ENCODE measurements around the gene ZBTB43. TPM values are rescaled to one million over a fixed set of nuclear protein-coding genes. Genes with fewer than 3 reads are reported as not detected.

Gene ZBTB43
- total RNA-seq, 1 experiment from 2014 or later = 15.4 TPM

DNA sequence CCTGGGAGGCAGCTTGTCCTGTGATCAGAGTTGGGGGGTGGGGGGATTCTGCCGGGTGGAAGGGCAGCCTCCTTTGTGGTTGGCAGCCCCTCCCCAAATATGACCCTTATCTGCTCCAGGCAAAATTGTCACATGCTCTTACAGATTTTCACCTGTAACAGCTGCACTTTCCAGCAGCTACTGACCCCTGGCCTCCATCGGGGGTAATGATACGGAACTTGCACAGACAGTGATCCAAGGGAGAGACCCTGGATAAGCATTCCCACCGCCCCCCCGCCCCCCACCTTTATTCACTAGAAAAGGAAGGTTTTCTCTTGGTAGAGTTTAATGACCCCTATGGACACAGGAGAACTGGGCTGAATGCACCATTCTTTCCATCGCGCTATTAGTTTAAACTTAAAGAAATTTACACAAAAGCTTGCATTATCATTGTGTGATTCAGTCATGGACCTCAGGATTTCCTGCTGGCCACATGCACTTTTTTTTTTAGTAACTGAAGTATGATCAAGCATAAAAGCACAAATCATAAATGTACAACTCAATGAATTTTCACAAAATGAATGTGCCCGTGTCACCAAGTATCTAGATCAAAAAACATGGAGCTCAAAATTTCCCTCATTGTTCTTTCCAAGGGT, 44.9 kb downstream of the ZBTB43 start:
- Histone ChIP-seq H3K9me3 (ENCODE audit: control insufficient read depth in 1 of 2, insufficient read depth in 1 of 2, low read depth in 1 of 2, low read length in 2 of 2) (no peaks in the 10 kb centered on the region), H3K36me3 (ENCODE audit: control insufficient read depth in 1 of 2, insufficient read depth in 2 of 2, low read length in 2 of 2) (no peaks in the 10 kb centered on the region), H3K9me2 (ENCODE audit: insufficient read depth) (no peaks in the 10 kb centered on the region), H3K9ac (ENCODE audit: low read length) (no peak overlapping the region), H3K4me2 (ENCODE audit: low read length) (no peak overlapping the region), H2AFZ (ENCODE audit: low read depth, low read length, poor library complexity, severe bottlenecking) (no peak overlapping the region), H3K27ac (ENCODE audit: low read depth, low read length) (no peak overlapping the region), H3K27me3 (ENCODE audit: insufficient read depth, low read length) (peaks cover 13% of the 10 kb centered on the region; the same call in 1 of the 2 replicates), H4K20me1 (ENCODE audit: insufficient read depth) (no peaks in the 10 kb centered on the region), H3K4me3 (replicated peaks in 1 of 2; ENCODE audit: low read depth in 1 of 2, low read length in 2 of 2) (no peak overlapping the region), H3K79me2 (ENCODE audit: insufficient read depth, low read length) (no peaks in the 10 kb centered on the region), H3K4me1 (ENCODE audit: control insufficient read depth in 1 of 2, insufficient read depth in 2 of 2, low read length in 2 of 2) (no peaks in the 10 kb centered on the region)
- TF ChIP-seq, protein P1, sequence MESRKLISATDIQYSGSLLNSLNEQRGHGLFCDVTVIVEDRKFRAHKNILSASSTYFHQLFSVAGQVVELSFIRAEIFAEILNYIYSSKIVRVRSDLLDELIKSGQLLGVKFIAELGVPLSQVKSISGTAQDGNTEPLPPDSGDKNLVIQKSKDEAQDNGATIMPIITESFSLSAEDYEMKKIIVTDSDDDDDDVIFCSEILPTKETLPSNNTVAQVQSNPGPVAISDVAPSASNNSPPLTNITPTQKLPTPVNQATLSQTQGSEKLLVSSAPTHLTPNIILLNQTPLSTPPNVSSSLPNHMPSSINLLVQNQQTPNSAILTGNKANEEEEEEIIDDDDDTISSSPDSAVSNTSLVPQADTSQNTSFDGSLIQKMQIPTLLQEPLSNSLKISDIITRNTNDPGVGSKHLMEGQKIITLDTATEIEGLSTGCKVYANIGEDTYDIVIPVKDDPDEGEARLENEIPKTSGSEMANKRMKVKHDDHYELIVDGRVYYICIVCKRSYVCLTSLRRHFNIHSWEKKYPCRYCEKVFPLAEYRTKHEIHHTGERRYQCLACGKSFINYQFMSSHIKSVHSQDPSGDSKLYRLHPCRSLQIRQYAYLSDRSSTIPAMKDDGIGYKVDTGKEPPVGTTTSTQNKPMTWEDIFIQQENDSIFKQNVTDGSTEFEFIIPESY (IDR thresholded peaks at IDR 0.05; ENCODE audit: extremely low read depth, insufficient replicate concordance, low read length) = no peak
- TF ChIP-seq, protein P2, sequence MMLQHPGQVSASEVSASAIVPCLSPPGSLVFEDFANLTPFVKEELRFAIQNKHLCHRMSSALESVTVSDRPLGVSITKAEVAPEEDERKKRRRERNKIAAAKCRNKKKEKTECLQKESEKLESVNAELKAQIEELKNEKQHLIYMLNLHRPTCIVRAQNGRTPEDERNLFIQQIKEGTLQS (IDR thresholded peaks at IDR 0.05) = no peak
- TF ChIP-seq, protein P3, sequence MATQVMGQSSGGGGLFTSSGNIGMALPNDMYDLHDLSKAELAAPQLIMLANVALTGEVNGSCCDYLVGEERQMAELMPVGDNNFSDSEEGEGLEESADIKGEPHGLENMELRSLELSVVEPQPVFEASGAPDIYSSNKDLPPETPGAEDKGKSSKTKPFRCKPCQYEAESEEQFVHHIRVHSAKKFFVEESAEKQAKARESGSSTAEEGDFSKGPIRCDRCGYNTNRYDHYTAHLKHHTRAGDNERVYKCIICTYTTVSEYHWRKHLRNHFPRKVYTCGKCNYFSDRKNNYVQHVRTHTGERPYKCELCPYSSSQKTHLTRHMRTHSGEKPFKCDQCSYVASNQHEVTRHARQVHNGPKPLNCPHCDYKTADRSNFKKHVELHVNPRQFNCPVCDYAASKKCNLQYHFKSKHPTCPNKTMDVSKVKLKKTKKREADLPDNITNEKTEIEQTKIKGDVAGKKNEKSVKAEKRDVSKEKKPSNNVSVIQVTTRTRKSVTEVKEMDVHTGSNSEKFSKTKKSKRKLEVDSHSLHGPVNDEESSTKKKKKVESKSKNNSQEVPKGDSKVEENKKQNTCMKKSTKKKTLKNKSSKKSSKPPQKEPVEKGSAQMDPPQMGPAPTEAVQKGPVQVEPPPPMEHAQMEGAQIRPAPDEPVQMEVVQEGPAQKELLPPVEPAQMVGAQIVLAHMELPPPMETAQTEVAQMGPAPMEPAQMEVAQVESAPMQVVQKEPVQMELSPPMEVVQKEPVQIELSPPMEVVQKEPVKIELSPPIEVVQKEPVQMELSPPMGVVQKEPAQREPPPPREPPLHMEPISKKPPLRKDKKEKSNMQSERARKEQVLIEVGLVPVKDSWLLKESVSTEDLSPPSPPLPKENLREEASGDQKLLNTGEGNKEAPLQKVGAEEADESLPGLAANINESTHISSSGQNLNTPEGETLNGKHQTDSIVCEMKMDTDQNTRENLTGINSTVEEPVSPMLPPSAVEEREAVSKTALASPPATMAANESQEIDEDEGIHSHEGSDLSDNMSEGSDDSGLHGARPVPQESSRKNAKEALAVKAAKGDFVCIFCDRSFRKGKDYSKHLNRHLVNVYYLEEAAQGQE (IDR thresholded peaks at IDR 0.05; ENCODE audit: low read depth) = no peak
- TF ChIP-seq JUND (IDR thresholded peaks at IDR 0.05) = no peak
- TF ChIP-seq SRF (IDR thresholded peaks at IDR 0.05; ENCODE audit: low read depth) = no peak
- TF ChIP-seq TCF7L2 (IDR thresholded peaks at IDR 0.05; ENCODE audit: borderline replicate concordance, extremely low read depth, insufficient read depth, insufficient read length) = no peak
- no peak for TF ChIP-seq EZH2 (IDR thresholded peaks at IDR 0.05)
- TF ChIP-seq POLR2AphosphoS5 (IDR thresholded peaks at IDR 0.05; ENCODE audit: low read depth, low read length) = no peak
- no peak for TF ChIP-seq SP1 (IDR thresholded peaks at IDR 0.05; ENCODE audit: low read depth)
- TF ChIP-seq CEBPB (IDR thresholded peaks at IDR 0.05; ENCODE audit: low read depth) = no peak
- TF ChIP-seq, protein P4, sequence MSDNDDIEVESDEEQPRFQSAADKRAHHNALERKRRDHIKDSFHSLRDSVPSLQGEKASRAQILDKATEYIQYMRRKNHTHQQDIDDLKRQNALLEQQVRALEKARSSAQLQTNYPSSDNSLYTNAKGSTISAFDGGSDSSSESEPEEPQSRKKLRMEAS (IDR thresholded peaks at IDR 0.05) = no peak
- TF ChIP-seq SIN3A (IDR thresholded peaks at IDR 0.05; ENCODE audit: low read depth) = no peak
- no peak for TF ChIP-seq RAD21 (IDR thresholded peaks at IDR 0.05; ENCODE audit: low read depth)
- no peak for TF ChIP-seq ZFX (IDR thresholded peaks at IDR 0.05)
- TF ChIP-seq EZH2phosphoT487 (IDR thresholded peaks at IDR 0.05; ENCODE audit: borderline replicate concordance) = no peak
- TF ChIP-seq ZNF274 (IDR thresholded peaks at IDR 0.05; ENCODE audit: low read depth, low read length) = no peak
- TF ChIP-seq ELF1 (IDR thresholded peaks at IDR 0.05; ENCODE audit: borderline replicate concordance, low read depth) = no peak
- no peak for TF ChIP-seq POLR2A (IDR thresholded peaks at IDR 0.05; ENCODE audit: borderline replicate concordance, extremely low read depth, insufficient read depth, insufficient read length)
- no peak for TF ChIP-seq YY1 (IDR thresholded peaks at IDR 0.05; ENCODE audit: extremely low read depth, insufficient replicate concordance, low read depth, low read length)
- ATAC-seq (no peak), DNase-seq (ENCODE audit: low read depth, low spot score) (no peak)
- ChIA-PET CTCF (interaction anchor here (1.3 kb wide), 1 partner anchor 9 kb away, joined by 4 read pairs; no protein-coding TSS in a partner anchor), RAD21 (ENCODE audit: low non-redundant PET in 1 of 2, low total read pairs in 2 of 2, uncharacterized antibody in 2 of 2, unreplicated experiment in 2 of 2) (no interaction called here), POLR2A (no interaction called here)
- intact Hi-C loops (cut with micrococcal nuclease) = no loop called here
- BruUV-seq (replicated peaks) = no TSS peak

All from HCT116 (cell line).